Loucy (cell line): ENCODE measurements around the gene TMEM53.

ENCODE experiments used
- EZH2phosphoT487 ChIP-seq: fragments of 200-600 bp; IDR thresholded peaks from 2 replicates; pipeline ENCODE4 v1.6.1; 2018; ENCODE audit warnings: antibody characterized with exemption, mild to moderate bottlenecking, moderate library complexity, borderline replicate concordance
- TF ChIP-seq, protein P1 (sequence below): fragments of 200-600 bp; sonication (generic); conservative IDR thresholded peaks from 2 replicates; pipeline ENCODE4 v1.5.1; 2014; ENCODE audit warnings: mild to moderate bottlenecking, antibody characterized with exemption, low read length

DNA sequence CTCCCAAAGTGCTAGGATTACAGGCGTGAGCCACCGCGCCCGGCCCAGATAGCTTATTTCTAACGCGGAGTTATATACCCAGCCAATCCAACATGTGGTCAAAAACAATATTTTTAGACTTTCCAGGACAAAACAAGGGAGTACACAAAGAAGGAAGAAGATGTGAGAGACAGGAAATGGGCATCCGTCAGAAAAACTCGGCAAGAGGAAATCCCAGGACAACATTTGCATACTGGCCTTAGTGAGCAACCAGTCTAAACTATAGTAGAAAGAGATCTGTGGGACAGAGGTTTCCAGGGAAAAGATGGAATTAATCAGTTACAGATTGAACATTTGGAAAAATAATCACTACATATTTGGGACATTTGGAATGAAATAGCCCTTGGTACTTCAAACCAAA lies 11.6 kb upstream of the TMEM53 start:
- TF ChIP-seq, protein P1, sequence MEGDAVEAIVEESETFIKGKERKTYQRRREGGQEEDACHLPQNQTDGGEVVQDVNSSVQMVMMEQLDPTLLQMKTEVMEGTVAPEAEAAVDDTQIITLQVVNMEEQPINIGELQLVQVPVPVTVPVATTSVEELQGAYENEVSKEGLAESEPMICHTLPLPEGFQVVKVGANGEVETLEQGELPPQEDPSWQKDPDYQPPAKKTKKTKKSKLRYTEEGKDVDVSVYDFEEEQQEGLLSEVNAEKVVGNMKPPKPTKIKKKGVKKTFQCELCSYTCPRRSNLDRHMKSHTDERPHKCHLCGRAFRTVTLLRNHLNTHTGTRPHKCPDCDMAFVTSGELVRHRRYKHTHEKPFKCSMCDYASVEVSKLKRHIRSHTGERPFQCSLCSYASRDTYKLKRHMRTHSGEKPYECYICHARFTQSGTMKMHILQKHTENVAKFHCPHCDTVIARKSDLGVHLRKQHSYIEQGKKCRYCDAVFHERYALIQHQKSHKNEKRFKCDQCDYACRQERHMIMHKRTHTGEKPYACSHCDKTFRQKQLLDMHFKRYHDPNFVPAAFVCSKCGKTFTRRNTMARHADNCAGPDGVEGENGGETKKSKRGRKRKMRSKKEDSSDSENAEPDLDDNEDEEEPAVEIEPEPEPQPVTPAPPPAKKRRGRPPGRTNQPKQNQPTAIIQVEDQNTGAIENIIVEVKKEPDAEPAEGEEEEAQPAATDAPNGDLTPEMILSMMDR, result no peak
- no peak for TF ChIP-seq EZH2phosphoT487
